ENCODE results near the gene RAB39B. TPM values are rescaled to one million over a fixed set of nuclear protein-coding genes. Genes with fewer than 3 reads are reported as not detected.

The RAB39B gene
- total RNA-seq, 1 donor from 2014 or later = 0.10 TPM

DNA sequence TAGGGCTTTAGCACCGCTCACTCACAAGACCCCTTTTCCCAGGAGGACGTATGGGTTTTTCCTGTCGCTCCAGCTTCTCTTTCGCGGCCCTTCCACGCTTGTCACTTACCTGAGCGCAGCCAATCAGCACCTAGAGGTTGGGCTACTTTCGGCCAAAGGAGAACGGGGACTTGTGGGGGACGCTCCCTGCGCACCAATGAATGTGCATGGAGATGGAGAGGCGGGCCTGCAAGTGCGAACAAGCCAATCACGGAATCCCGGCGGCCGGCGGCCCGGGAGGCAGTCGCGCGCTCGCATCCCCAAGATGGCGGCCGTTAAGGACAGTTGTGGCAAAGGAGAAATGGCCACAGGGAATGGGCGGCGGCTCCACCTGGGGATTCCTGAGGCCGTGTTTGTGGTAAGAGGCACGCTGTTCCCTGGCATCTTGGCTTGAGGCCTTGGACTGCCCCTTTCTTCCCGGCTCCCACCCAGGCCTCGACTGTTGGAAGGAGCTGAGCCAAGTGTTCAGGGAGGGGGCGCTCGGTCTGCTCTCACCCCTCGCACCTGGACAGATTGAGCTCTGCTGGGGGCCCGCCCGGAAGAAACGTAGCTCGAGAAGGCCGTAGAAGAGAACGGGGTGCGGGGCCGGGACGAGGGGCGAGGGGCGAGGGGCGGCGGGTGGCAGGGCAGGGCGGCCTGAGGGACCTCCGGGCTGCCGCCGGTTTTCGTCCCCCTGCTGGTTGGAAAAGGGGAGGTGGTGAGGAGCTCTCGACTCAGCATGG lies 47.9 kb downstream of the RAB39B start, which contains the start of gene VBP1:
Gene VBP1 (plus strand): TSS at position 282 of the 761 bp plus-strand sequence. CDS start 23 bp downstream, at position 305.
- ATAC-seq (peak; percentile 97), DNase-seq (ENCODE audit: low spot score) (peak; percentile 89)

DNA sequence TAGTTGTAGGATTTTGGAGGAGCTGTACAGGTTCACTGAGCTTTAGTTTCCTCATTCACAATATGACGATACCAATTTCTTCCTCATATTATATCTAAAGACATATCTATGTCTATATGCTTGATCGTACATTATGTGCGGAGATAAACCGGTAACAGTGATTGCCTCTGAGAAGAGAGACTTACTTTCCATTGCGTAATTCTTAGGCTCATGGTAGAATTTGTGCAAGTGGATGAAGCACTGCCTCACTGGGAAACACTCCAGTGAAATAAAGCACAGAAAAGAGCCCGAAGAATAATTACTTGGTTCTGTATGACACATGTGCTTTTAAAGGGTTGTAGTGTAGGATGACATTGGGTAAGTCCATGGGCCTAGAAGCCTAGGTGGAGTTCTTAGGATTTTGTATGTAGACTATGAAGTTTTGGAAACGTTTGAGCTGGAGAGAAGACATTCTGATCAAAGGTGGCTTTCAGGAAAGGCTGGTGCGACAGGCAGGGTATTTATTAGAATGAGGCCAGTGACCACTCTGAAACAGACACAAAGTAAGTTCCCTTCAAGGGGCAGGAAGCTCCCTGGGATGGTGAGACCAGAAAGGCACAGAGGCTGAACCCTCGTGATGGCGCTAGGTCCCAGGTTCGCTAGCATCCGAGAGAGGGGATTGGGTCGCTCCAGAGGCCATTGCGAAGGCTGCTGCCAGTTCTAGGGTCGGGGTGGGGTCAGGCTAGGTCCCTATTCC lies 48.7 kb downstream of the RAB39B start:
- ATAC-seq (peak; percentile 51), DNase-seq (ENCODE audit: low spot score) (no peak)

DNA sequence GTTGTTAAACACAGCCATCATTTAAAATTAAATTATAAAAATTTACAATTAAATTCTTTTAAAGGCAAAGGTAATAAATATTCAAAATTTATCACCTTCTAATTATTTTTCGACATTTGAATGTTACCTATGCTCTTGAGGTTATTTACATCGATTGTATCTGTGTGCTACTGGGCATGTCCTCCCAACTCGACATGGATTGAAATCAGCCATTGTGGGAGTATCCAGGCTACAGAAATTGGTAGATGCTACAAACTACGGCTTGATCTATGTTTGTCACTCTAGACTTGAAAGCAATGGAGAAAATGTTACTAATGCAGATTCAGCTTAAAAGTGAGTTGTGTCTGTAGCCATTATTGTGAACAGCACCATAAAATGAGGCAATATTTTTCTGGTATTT lies 50.6 kb downstream of the RAB39B start:
- DNase-seq (ENCODE audit: low spot score) = no peak
- no peak for ATAC-seq

DNA sequence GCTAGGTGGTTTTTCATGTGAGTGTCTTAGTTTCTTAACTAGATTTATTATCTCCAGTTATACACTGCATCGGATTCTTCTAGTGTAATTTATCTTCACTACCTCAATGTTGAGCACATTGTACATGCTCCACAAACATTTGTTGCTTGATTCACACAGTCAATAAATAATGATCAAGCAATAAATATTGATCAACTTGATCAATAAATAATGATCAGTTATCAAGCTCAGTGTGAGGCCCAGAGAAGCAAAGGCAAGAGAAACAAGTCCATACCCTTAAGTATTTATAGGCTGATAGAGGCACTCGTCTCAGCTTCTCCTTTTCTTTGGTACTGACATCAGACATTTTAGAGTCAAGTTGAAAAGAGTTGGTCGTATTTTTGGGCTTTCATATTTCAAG lies 53.1 kb downstream of the RAB39B start:
- DNase-seq (ENCODE audit: low spot score) (no peak), ATAC-seq (no peak)

Other genes with a start within 250 kb of the RAB39B start
- 22.6 TPM for gene F8, start 241.8 kb downstream of the RAB39B start, total RNA-seq
- gene FUNDC2, start 237.6 kb downstream of the RAB39B start, total RNA-seq = 26.9 TPM
- gene CMC4, start 193.4 kb downstream of the RAB39B start, total RNA-seq = 8.3 TPM
- gene MTCP1, start 193.4 kb downstream of the RAB39B start, total RNA-seq = 15.2 TPM
- gene BRCC3, start 193.0 kb downstream of the RAB39B start, total RNA-seq = 9.5 TPM
- 15.3 TPM for gene VBP1, start 48.0 kb downstream of the RAB39B start, total RNA-seq
- gene CLIC2, start 70.1 kb upstream of the RAB39B start, total RNA-seq = 6.0 TPM
- gene F8A2, start 117.6 kb upstream of the RAB39B start, total RNA-seq = 7.7 TPM
- gene F8A3, start 194.1 kb upstream of the RAB39B start, total RNA-seq = 16.4 TPM